GM12878 (cell line): ENCODE data around the gene PLA2G2C. TPM values are rescaled to one million over a fixed set of nuclear protein-coding genes. Genes with fewer than 3 reads are reported as not detected.

Experiments
- ATAC-seq: fragments of 200-7000 bp; cut with Tn5 transposase; 3 replicates; pipeline ENCODE4 v1.9.1; 2020; ENCODE audit warnings: mild to moderate bottlenecking, moderate library complexity
- BruUV-seq: library from RNA; stranded (reverse); fragments of 400-500 nt; replicated peaks from 2 replicates; lab custom pipeline; 2021; lab: Mats Ljungman, UMichigan
- CTCF ChIA-PET: fragments of 300-600 bp; sonication (Branson Sonifier 250); formaldehyde crosslinking; extraction: SDS; loops from one replicate; lab custom pipeline; 2021; ENCODE audit warnings: inconsistent platforms; lab: Yijun Ruan, JAX
- POLR2A ChIA-PET: fragments of 350-600 bp; formaldehyde crosslinking; extraction: SDS; loops from one replicate; lab custom pipeline; 2021; ENCODE audit warnings: inconsistent platforms; lab: Charles Lee
- RAD21 ChIA-PET: fragments of 300-600 bp; sonication (Branson Sonifier 250); formaldehyde crosslinking; loops from one replicate; lab custom pipeline; 2023; ENCODE audit warnings: antibody characterized with exemption; ENCODE audit not compliant: unreplicated experiment; lab: Charles Lee
- SMC1A ChIA-PET: fragments of 300-600 bp; sonication (Branson Sonifier 250); formaldehyde crosslinking; loops from one replicate; lab custom pipeline; 2023; ENCODE audit not compliant: unreplicated experiment, uncharacterized antibody; lab: Charles Lee
- DNase-seq: peaks from one replicate; pipeline ENCODE4 v3.0.0-alpha.2; 2011; ENCODE audit warnings: low read depth, low spot score
- FAIRE-seq: peaks from 3 replicates; lab custom pipeline; 2011; peaks lifted over from hg19 to GRCh38; lab: Jason Lieb, UNC
- H2AFZ ChIP-seq: 2 replicates; pipeline ENCODE4 v1.6.0; 2011; ENCODE audit warnings: low read depth, low read length, control low read depth; ENCODE audit not compliant: control insufficient read depth
- H3K27ac ChIP-seq: 2 replicates; pipeline ENCODE4 v1.5.1; 2011; ENCODE audit warnings: control low read depth; ENCODE audit not compliant: control insufficient read depth, insufficient read depth
- H3K27me3 ChIP-seq, 2 experiments: replicated peaks in 1 of 2; 2 replicates each; pipeline versions ENCODE4 v1.6.0 to v1.6.1; 2011; ENCODE audit warnings: low read length in 1 of 2; ENCODE audit not compliant: control insufficient read depth in 2 of 2, insufficient read depth in 2 of 2
- H3K36me3 ChIP-seq, 2 experiments: 2 replicates each; pipeline ENCODE4 v1.5.1; 2011; ENCODE audit warnings: low read length in 1 of 2; ENCODE audit not compliant: control insufficient read depth in 2 of 2, insufficient read depth in 2 of 2
- H3K4me1 ChIP-seq: 2 replicates; pipeline ENCODE4 v1.6.1; 2011; ENCODE audit warnings: mild to moderate bottlenecking, low read length, moderate library complexity, mixed read lengths; ENCODE audit not compliant: control insufficient read depth, insufficient read depth
- H3K4me2 ChIP-seq: 2 replicates; pipeline ENCODE4 v1.6.0; 2011; ENCODE audit warnings: control low read depth; ENCODE audit not compliant: control insufficient read depth, insufficient read depth
- H3K4me3 ChIP-seq: fragments of 200-600 bp; sonication (generic); 2 replicates; pipeline ENCODE4 v1.5.1; 2016
- H3K79me2 ChIP-seq: 2 replicates; pipeline ENCODE4 v1.6.0; 2011; ENCODE audit warnings: low read length; ENCODE audit not compliant: control insufficient read depth, insufficient read depth
- H3K9ac ChIP-seq: 2 replicates; pipeline ENCODE4 v1.8.0; 2011; ENCODE audit warnings: low read length, control low read depth, mixed read lengths; ENCODE audit not compliant: control insufficient read depth, insufficient read depth
- H3K9me3 ChIP-seq: replicated peaks from 3 replicates; pipeline ENCODE4 v1.5.1; 2011; ENCODE audit warnings: mild to moderate bottlenecking, low read length; ENCODE audit not compliant: control insufficient read depth, insufficient read depth
- H4K20me1 ChIP-seq: 2 replicates; pipeline ENCODE4 v1.6.0; 2011; ENCODE audit not compliant: control insufficient read depth, insufficient read depth
- ATF2 ChIP-seq: IDR thresholded peaks from 2 replicates; pipeline ENCODE4 v1.6.1; 2012; ENCODE audit warnings: low read length, inconsistent platforms
- CTCF ChIP-seq, 3 experiments: IDR thresholded peaks in 2 of 3; conservative IDR thresholded peaks in 1 of 3; 2 replicates each; pipeline ENCODE4 v1.5.1; 2011; ENCODE audit warnings: low read depth in 3 of 3, low read length in 3 of 3, mild to moderate bottlenecking in 3 of 3, control low read depth in 2 of 3, moderate library complexity in 2 of 3, inconsistent platforms in 1 of 3, mixed read lengths in 1 of 3; ENCODE audit not compliant: control insufficient read depth in 2 of 3, insufficient read depth in 1 of 3; ENCODE audit errors: extremely low read depth in 1 of 3
- EGR1 ChIP-seq, 2 experiments: IDR thresholded peaks; 1 replicate in 1 of 2; 2 replicates in 1 of 2; pipeline ENCODE4 v1.6.1; 2011 to 2012; ENCODE audit warnings: low read depth in 2 of 2, low read length in 2 of 2, borderline replicate concordance in 1 of 2, mild to moderate bottlenecking in 1 of 2, moderate library complexity in 1 of 2
- IRF4 ChIP-seq: IDR thresholded peaks from 2 replicates; pipeline ENCODE4 v1.6.1; 2011; ENCODE audit warnings: low read depth, low read length
- NFIC ChIP-seq: IDR thresholded peaks from 2 replicates; pipeline ENCODE4 v1.6.1; 2012; ENCODE audit warnings: low read depth, mild to moderate bottlenecking, inconsistent platforms, low read length, moderate library complexity
- SMAD5 ChIP-seq: IDR thresholded peaks from 2 replicates; pipeline ENCODE4 v1.6.1; 2016; ENCODE audit warnings: antibody characterized with exemption, low read depth
- TAF1 ChIP-seq: IDR thresholded peaks from 2 replicates; pipeline ENCODE4 v1.6.1; 2011; ENCODE audit warnings: mild to moderate bottlenecking, low read depth, low read length, borderline replicate concordance
- ZNF207 ChIP-seq: fragments of 450-650 bp; IDR thresholded peaks from 2 replicates; pipeline ENCODE4 v1.6.1; 2014; ENCODE audit warnings: antibody characterized with exemption, mild to moderate bottlenecking, borderline replicate concordance
- ZNF274 ChIP-seq: IDR thresholded peaks from one replicate; pipeline ENCODE4 v1.8.0; 2011; ENCODE audit not compliant: insufficient read length, insufficient read depth
- ZNF592 ChIP-seq: fragments of 450-650 bp; IDR thresholded peaks from 2 replicates; pipeline ENCODE4 v1.6.1; 2017; ENCODE audit warnings: mild to moderate bottlenecking, moderate library complexity
- WGBS: methylation state at CpG from one replicate; pipeline ENCODE4 v1.1.6; 2016; ENCODE audit warnings: low lambda C conversion rate; ENCODE audit not compliant: insufficient replicate concordance, insufficient coverage; ENCODE audit errors: missing lambda C conversion rate; 5-methylcytosine and 5-hydroxymethylcytosine counted together
- in situ Hi-C: fragments of 300-500 bp; cut with MboI; formaldehyde crosslinking; loops from 9 replicates; pipeline ENCODE4 v1.14.3; 2018; ENCODE audit warnings: mixed read lengths
- intact Hi-C: fragments of 100-400 bp; cut with micrococcal nuclease; formaldehyde crosslinking; loops from one replicate; pipeline ENCODE4 v1.14.2; 2022; ENCODE audit not compliant: unreplicated experiment
- polyA plus RNA-seq, 11 experiments: library from polyadenylated mRNA; depleted of rRNA in 4 of 11; unstranded in 6 of 11; stranded (reverse) in 5 of 11; fragments of >200 nt; fragmentation: Nextera tagmentation in 4 of 11; fragmentation: Illumina TruSeq in 1 of 11; extraction: Ambion mirVana in 4 of 11; extraction: Trizol in 1 of 11; gene quantifications; 1 replicate in 1 of 11; 2 replicates in 10 of 11; pipeline versions ENCODE4 v1.2.1 to v1.2.3, GENCODE V29; 2011 to 2016; ENCODE audit warnings: inconsistent platforms in 2 of 11, missing spikeins in 2 of 11, low read depth in 1 of 11
- total RNA-seq, 4 experiments: library from RNA; depleted of rRNA in 3 of 4; stranded (reverse); fragments of >200 nt in 3 of 4; fragmentation: Illumina TruSeq in 1 of 4; extraction: Trizol in 1 of 4; gene quantifications; 2 replicates each; pipeline versions ENCODE4 v1.2.1 to v1.2.3, GENCODE V29; 2013 to 2021

The PLA2G2C gene
- total and polyA plus RNA-seq, 10 of the 15 experiments (the other 5 are each of a cell fraction or from before 2014, with no cell fraction given): 0.05 TPM; not detected in 9

GRCh38 chr1:20215716-20216115 lies 29.4 kb upstream of the PLA2G2C start:
- POLR2A ChIA-PET: no interaction called here
- RAD21 ChIA-PET: no interaction called here
- ATAC-seq (no peak), DNase-seq (no peak)
- SMC1A ChIA-PET: interaction anchor here (1.1 kb wide), 1 partner anchor 278 kb away, joined by 4 read pairs; no protein-coding TSS in a partner anchor
- no peak overlapping the region for H2AFZ ChIP-seq
- no peaks in the 10 kb centered on the region; the same call in 1 of the 2 replicates for H3K4me1 ChIP-seq
- no peak overlapping the region for H3K4me2 ChIP-seq
- TF ChIP-seq ZNF592 (no peak), SMAD5 (no peak), CTCF (IDR thresholded peaks at IDR 0.05 in 2 of 3, conservative IDR thresholded peaks at IDR 0.05 in 1 of 3; ENCODE audit: control insufficient read depth in 2 of 3, extremely low read depth in 1 of 3, insufficient read depth in 1 of 3, low read depth in 3 of 3, low read length in 3 of 3) (no peak), ZNF274 (no peak), ATF2 (no peak), ZNF207 (no peak), EGR1 (IDR thresholded peaks at IDR 0.05; ENCODE audit: borderline replicate concordance in 1 of 2, low read depth in 2 of 2, low read length in 2 of 2) (no peak), NFIC (no peak), TAF1 (no peak), IRF4 (no peak)
- TF ChIP-seq, all 136 proteins: peak for 0
- Histone ChIP-seq H3K27ac (no peak overlapping the region), H4K20me1 (no peaks in the 10 kb centered on the region), H3K4me3 (no peak overlapping the region), H3K9ac (no peak overlapping the region), H3K27me3 (peaks cover 3 to 6% of the 10 kb centered on the region in 2 experiments; a peak in 3 of 4 replicates), H3K9me3 (peaks cover 2% of the 10 kb centered on the region; the same call in 1 of the 3 replicates), H3K36me3 (no peaks in the 10 kb centered on the region), H3K79me2 (no peaks in the 10 kb centered on the region)
- BruUV-seq: no TSS peak
- 55% methylated on average over 6 of the region's 6 CpGs for WGBS
- intact Hi-C loops: loop anchor here (1.0 to 10.0 kb wide), 3 partner anchors 139 to 419 kb away; partner anchors contain the start of gene PINK1
- CTCF ChIA-PET: interaction anchor here (2.1 to 6.2 kb wide), 2 partner anchors 11 to 277 kb away, joined by 5 to 47 read pairs; no protein-coding TSS in a partner anchor
- no peak for FAIRE-seq
- in situ Hi-C loops: no loop called here
